GM23248 (cell line): ENCODE measurements around the gene PACS1.

ENCODE experiments used
- EZH2 ChIP-seq: fragments of 200-600 bp; sonication (generic); IDR thresholded peaks from 2 replicates; pipeline ENCODE4 v1.6.1; 2018; ENCODE audit warnings: antibody characterized with exemption, mild to moderate bottlenecking; ENCODE audit not compliant: insufficient read depth, poor library complexity, severe bottlenecking
- EZH2phosphoT487 ChIP-seq: fragments of 200-600 bp; sonication (generic); IDR thresholded peaks from 2 replicates; pipeline ENCODE4 v1.6.1; 2018; ENCODE audit warnings: antibody characterized with exemption, moderate library complexity, mild to moderate bottlenecking, low read depth; ENCODE audit not compliant: insufficient read depth

DNA sequence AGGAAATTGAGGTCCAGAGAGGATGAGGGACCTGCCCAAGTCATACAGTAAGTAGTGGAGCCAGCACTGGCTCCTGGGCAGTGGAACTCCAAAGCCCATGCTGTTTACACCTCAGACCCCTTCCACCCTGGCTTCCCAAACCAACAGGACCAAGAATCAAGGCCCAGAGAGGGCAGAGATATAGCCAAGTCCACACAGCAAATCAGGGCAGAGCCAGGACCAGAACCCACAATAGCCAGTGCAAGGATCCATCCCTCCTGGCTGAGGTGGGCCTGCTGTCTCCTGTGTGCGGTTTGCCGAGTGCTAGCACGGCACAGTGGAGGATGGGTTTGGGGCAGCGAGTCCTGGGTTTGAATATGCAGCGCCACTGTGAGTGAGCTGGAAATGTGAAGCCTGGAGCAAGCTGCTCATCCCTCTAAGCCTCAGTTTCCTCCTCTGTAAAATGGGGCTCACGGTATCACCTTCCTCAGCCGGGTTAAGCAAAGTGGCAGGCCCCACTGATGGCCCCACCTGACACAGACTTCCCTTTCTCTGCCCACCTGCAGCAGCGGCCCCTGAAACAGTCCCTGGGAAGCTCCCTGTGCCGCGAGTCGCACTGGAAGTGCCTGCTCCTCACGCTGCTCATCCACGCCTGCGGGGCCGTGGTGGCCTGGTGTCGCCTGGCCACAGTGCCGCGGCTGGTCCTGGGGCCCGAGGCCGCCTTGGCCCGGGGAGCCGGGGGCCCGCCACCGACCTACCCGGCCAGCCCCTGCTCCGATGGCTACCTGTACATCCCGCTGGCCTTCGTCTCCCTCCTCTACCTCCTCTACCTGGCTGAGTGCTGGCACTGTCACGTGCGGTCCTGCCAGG lies 223.9 kb downstream of the PACS1 start:
- TF ChIP-seq EZH2 (no peak), EZH2phosphoT487 (no peak)
